Lung (tissue), 12 donors: ENCODE results near the gene ADPRHL1. TPM values are rescaled to one million over a fixed set of nuclear protein-coding genes. Genes with fewer than 3 reads are reported as not detected.

Experiments
- ATAC-seq: fragments of 200-7000 bp; cut with Tn5 transposase; one replicate; pipeline ENCODE4 v1.9.1; 2020; ENCODE audit warnings: moderate number of reproducible peaks; ENCODE audit not compliant: insufficient read depth, low FRiP score
- DNase-seq, 3 donors: peaks; one replicate each; pipeline ENCODE4 v3.0.0-alpha.2; 2013 to 2017
- H3K27ac ChIP-seq, 2 donors: one replicate each; pipeline ENCODE4 v1.5.1; 2013; ENCODE audit warnings: mild to moderate bottlenecking in 2 of 2, moderate library complexity in 2 of 2, control low read depth in 1 of 2, inconsistent platforms in 1 of 2, low read depth in 1 of 2, low read length in 1 of 2
- H3K27me3 ChIP-seq, 3 donors: one replicate each; pipeline ENCODE4 v1.5.1; 2013; ENCODE audit warnings: low read length in 2 of 3; ENCODE audit not compliant: control insufficient read depth in 3 of 3, insufficient read depth in 3 of 3
- H3K36me3 ChIP-seq, 4 donors: one replicate each; pipeline ENCODE4 v1.5.1; 2013; ENCODE audit warnings: low read length in 4 of 4, mild to moderate bottlenecking in 1 of 4, moderate library complexity in 1 of 4; ENCODE audit not compliant: control insufficient read depth in 4 of 4, insufficient read depth in 4 of 4
- H3K4me1 ChIP-seq, 5 donors: one replicate each; pipeline ENCODE4 v1.5.1; 2013; ENCODE audit warnings: low read length in 5 of 5, mild to moderate bottlenecking in 2 of 5, moderate library complexity in 1 of 5; ENCODE audit not compliant: control insufficient read depth in 5 of 5, insufficient read depth in 5 of 5
- H3K4me3 ChIP-seq: one replicate; pipeline ENCODE4 v1.5.1; 2013; ENCODE audit warnings: mild to moderate bottlenecking, control low read depth, moderate library complexity
- H3K9ac ChIP-seq, 2 donors: one replicate each; pipeline ENCODE4 v1.5.1; 2013; ENCODE audit warnings: low read length in 2 of 2, control low read depth in 1 of 2; ENCODE audit not compliant: insufficient read depth in 1 of 2
- H3K9me3 ChIP-seq, 4 donors: one replicate each; pipeline ENCODE4 v1.5.1; 2013; ENCODE audit warnings: low read length in 3 of 4, mild to moderate bottlenecking in 1 of 4, moderate library complexity in 1 of 4; ENCODE audit not compliant: control insufficient read depth in 4 of 4, insufficient read depth in 3 of 4
- WGBS, 2 donors: extraction: QIAGEN DNeasy Blood & Tissue Kit; methylation state at CpG; one replicate each; pipeline ENCODE4 v1.1.7; 2013; 5-methylcytosine and 5-hydroxymethylcytosine counted together
- polyA plus RNA-seq, 2 donors: library from polyadenylated mRNA; stranded (reverse); fragments of 200-250 nt; gene quantifications; one replicate each; pipeline ENCODE4 v1.2.1, GENCODE V29; 2013
- total RNA-seq, 2 donors: library from RNA; depleted of rRNA in 1 of 2; stranded (reverse); fragments of >200 nt in 1 of 2; gene quantifications; one replicate each; pipeline ENCODE4 v1.2.1, GENCODE V29; 2014 to 2021
- TF ChIP-seq, protein P1 (sequence below): IDR thresholded peaks from 2 replicates; pipeline ENCODE4 v1.5.1; 2012; ENCODE audit warnings: mild to moderate bottlenecking; ENCODE audit errors: control extremely low read depth, extremely low read depth
- donor health status: control.
- donor health status: control.
- donor health status: Bipolar disorder and iron deficiency.
- donor health status: healthy.
- donor health status: DM: yes; HTN: yes; CAD: no.

Gene ADPRHL1
- total and polyA plus RNA-seq, 4 donors, result 0.83 to 4.9 (median 1.3) TPM

DNA sequence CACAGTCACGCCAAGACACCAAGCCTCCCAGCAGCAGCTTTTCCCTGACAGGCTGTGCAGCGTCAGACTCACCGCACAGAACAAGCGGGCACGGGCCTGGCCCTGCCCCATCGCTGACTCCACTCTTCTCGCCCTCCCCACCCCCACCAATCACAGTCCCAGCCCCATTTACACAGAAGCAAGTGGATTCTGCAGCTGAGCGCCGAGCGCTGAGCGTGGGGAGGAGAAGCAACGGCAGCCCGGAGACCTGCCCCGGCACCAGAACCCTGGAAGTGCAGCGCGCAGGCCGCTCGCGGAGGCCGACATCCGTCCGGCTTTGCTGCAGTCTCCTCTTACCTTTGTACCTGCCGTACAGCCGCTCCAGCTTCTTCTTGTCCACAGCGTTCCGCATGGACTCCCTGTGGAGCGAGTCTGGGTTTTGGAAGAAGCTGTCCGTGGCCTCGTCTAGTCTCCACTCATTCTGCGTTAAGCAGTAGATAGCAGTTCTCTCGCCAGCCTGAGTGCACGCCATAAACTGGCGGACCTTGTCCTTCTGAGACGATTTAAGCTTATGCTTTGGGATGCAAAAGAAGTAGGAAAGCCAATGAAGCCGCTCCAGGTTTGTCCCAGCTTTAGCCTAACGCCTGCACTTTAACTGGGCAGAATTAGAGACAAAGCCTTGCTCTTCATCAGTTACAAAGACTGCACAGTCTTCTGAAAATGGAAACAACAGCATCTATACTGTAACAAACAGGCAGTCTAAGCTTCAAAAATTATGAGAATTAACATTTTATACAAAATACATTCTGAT lies 30.4 kb upstream of the ADPRHL1 start:
- 95 to 97% methylated on average over 36 of the region's 36 CpGs for WGBS, 2 donors
- Histone ChIP-seq H3K36me3 (peaks cover 0 to 7% (median 3%) of the 10 kb centered on the region in 4 donors), H3K4me1 (peaks cover 0 to 5% (median 3%) of the 10 kb centered on the region in 5 donors), H3K9ac (no peak overlapping the region), H3K27ac (peak overlapping the region in 1 of 2 donors; percentile 26), H3K4me3 (no peak overlapping the region), H3K27me3 (no peaks in the 10 kb centered on the region), H3K9me3 (no peaks in the 10 kb centered on the region)
- ATAC-seq (no peak), DNase-seq (no peak)
- TF ChIP-seq, protein P1, sequence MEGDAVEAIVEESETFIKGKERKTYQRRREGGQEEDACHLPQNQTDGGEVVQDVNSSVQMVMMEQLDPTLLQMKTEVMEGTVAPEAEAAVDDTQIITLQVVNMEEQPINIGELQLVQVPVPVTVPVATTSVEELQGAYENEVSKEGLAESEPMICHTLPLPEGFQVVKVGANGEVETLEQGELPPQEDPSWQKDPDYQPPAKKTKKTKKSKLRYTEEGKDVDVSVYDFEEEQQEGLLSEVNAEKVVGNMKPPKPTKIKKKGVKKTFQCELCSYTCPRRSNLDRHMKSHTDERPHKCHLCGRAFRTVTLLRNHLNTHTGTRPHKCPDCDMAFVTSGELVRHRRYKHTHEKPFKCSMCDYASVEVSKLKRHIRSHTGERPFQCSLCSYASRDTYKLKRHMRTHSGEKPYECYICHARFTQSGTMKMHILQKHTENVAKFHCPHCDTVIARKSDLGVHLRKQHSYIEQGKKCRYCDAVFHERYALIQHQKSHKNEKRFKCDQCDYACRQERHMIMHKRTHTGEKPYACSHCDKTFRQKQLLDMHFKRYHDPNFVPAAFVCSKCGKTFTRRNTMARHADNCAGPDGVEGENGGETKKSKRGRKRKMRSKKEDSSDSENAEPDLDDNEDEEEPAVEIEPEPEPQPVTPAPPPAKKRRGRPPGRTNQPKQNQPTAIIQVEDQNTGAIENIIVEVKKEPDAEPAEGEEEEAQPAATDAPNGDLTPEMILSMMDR, result no peak

DNA sequence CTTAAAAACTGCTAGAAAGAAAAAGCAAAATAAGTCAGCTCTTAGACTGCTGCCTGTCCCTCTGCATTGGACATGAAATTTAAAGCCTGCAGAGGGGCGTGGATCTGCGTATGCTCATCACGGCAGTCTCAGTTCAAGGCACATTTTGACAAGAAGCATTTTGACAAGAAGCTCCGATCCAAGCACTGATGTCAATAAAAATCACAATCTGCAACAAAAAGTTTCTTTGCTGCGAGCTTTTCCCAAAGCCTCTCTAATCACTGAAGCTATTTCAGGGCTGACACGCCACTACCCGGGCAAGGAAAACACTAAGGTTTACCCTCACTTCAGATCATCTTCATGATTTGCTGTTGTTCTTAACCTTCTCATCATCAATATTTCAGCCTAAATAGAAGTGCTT lies 29.8 kb upstream of the ADPRHL1 start:
- no peak for ATAC-seq
- peaks cover 0 to 7% (median 3%) of the 10 kb centered on the region in 4 donors for H3K36me3 ChIP-seq
- DNase-seq, result no peak
- no peak overlapping the region for H3K4me3 ChIP-seq
- peaks cover 0 to 5% (median 3%) of the 10 kb centered on the region in 5 donors for H3K4me1 ChIP-seq
- no peaks in the 10 kb centered on the region for H3K9me3 ChIP-seq
- no peaks in the 10 kb centered on the region for H3K27me3 ChIP-seq
- TF ChIP-seq, protein P1, result no peak
- 96 to 97% methylated on average over 7 of the region's 7 CpGs for WGBS, 2 donors
- no peak overlapping the region for H3K9ac ChIP-seq
- H3K27ac ChIP-seq, result peak overlapping the region in 1 of 2 donors; percentile 15

DNA sequence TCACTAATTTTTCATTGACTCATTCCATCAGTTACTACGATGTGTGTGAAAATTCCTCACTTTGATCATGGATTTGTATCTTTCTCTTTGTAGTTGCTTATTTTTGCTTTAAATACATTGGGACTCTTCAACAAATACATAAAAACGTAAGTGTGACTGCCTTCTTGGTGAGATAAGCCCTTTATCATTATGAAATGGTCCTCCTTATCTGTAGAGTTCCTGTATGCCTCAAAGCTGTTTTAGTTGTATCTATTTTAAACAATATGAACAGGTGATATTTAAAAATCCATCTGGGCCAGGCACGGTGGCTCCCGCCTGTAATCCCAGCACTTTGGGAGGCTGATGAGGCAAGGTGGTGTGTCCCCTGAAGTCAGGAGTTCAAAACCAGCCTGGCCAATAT lies 25.9 kb upstream of the ADPRHL1 start:
- Histone ChIP-seq H3K9me3 (no peaks in the 10 kb centered on the region), H3K4me1 (peaks cover 0 to 1% (median 0%) of the 10 kb centered on the region in 5 donors), H3K4me3 (no peak overlapping the region), H3K9ac (no peak overlapping the region), H3K27ac (no peak overlapping the region), H3K27me3 (no peaks in the 10 kb centered on the region), H3K36me3 (peaks cover 6 to 15% (median 10%) of the 10 kb centered on the region in 4 donors)
- 84 to 96% methylated on average over 4 of the region's 4 CpGs for WGBS, 2 donors
- TF ChIP-seq, protein P1, result no peak
- DNase-seq (no peak), ATAC-seq (no peak)
